ENCODE measurements around the gene CADM1. TPM values are rescaled to one million over a fixed set of nuclear protein-coding genes. Genes with fewer than 3 reads are reported as not detected.
A peak's percentile ranks its signal among the peaks of the same experiment; 100 is the strongest.

Gene CADM1
- total RNA-seq, 1 experiment from 2014 or later, result 534 TPM

DNA sequence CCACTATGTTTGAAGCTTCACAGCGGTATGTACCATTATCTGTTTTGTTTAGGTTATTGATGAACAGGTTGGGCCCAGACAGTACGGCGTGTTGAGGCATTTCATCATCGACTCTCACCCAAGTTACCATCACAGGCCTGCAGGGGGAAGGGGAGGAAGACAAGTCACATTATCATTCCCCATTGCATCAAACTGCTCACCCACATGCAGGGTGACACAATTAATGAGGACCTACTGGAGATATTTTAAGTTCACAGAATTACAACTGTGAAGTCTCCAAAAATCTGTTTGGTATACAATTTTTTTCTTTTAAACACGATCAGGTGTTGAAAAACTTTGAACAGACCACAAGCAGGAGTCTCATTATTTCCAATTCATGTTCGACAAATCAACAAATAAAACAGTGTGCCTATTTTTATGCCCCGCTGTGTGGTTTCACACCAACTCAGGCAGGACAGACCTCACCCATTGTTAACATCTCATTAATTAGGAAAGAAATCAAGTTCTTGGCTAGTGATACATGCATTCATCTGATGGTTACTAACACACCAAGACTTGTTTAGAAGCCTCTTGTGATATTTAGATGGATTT, 289.5 kb downstream of the CADM1 start:
- Histone ChIP-seq H3K4me3 (ENCODE audit: low read depth, low read length) (no peak overlapping the region), H3K36me3 (ENCODE audit: control insufficient read depth, insufficient read depth, low read length) (no peaks in the 10 kb centered on the region; the same call in 1 of the 2 replicates), H3K9me3 (no peaks in the 10 kb centered on the region), H3K4me1 (no peaks in the 10 kb centered on the region), H3K27me3 (replicated peaks; ENCODE audit: control insufficient read depth, insufficient read depth, low read length) (no peaks in the 10 kb centered on the region)
- Mint-ChIP-seq H3K27me3 (ENCODE audit: insufficient read depth, unreplicated experiment) (no peaks in the 10 kb centered on the region), H3K9me3 (ENCODE audit: unreplicated experiment) (no peaks in the 10 kb centered on the region), H3K4me1 (ENCODE audit: low read depth, unreplicated experiment) (no peaks in the 10 kb centered on the region), H3K4me3 (ENCODE audit: unreplicated experiment) (no peak overlapping the region), H3K36me3 (ENCODE audit: insufficient read depth, unreplicated experiment) (peaks cover 80% of the 10 kb centered on the region), H3K27ac (ENCODE audit: unreplicated experiment) (no peak overlapping the region)
- intact Hi-C loops (cut with micrococcal nuclease; ENCODE audit: unreplicated experiment), result loop anchor here (2.0 to 5.0 kb wide), 2 partner anchors 34 to 108 kb away; no protein-coding TSS in a partner anchor
- no TSS peak for BruUV-seq (replicated peaks)
- CTCF ChIA-PET, result no interaction called here
- no peak for DNase-seq
- TF ChIP-seq, protein P1, sequence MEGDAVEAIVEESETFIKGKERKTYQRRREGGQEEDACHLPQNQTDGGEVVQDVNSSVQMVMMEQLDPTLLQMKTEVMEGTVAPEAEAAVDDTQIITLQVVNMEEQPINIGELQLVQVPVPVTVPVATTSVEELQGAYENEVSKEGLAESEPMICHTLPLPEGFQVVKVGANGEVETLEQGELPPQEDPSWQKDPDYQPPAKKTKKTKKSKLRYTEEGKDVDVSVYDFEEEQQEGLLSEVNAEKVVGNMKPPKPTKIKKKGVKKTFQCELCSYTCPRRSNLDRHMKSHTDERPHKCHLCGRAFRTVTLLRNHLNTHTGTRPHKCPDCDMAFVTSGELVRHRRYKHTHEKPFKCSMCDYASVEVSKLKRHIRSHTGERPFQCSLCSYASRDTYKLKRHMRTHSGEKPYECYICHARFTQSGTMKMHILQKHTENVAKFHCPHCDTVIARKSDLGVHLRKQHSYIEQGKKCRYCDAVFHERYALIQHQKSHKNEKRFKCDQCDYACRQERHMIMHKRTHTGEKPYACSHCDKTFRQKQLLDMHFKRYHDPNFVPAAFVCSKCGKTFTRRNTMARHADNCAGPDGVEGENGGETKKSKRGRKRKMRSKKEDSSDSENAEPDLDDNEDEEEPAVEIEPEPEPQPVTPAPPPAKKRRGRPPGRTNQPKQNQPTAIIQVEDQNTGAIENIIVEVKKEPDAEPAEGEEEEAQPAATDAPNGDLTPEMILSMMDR (IDR thresholded peaks at IDR 0.05; ENCODE audit: insufficient read depth in 1 of 2, low read depth in 1 of 2, low read length in 1 of 2, severe bottlenecking in 1 of 2, unreplicated experiment in 1 of 2), result no peak
- POLR2A ChIA-PET, result no interaction called here

DNA sequence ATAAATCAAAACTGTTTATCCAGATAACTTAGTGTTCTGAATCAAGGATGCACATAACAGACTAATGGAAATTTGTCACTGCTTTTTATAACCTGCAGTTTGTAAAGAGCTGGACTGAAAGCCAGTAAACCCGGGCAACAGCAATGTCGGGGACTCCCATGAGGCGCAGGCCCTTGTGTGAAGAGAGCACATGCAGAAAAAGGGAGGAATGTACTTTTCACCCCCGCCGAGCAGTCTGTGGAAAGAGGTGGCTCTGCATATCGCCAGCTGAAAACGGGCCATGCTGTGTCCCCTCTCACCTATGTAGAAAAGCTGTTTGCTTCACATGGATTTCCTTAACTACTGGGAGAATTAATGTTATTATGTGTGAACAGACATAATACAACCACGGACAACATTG, 291.2 kb downstream of the CADM1 start:
- no TSS peak for BruUV-seq (replicated peaks)
- POLR2A ChIA-PET, result no interaction called here
- H3K4me3 ChIP-seq (ENCODE audit: low read depth, low read length), result no peak overlapping the region
- Mint-ChIP-seq H3K27me3 (ENCODE audit: insufficient read depth, unreplicated experiment) (no peaks in the 10 kb centered on the region), H3K9me3 (ENCODE audit: unreplicated experiment) (no peaks in the 10 kb centered on the region), H3K4me1 (ENCODE audit: low read depth, unreplicated experiment) (peaks cover 1% of the 10 kb centered on the region), H3K27ac (ENCODE audit: unreplicated experiment) (no peak overlapping the region), H3K36me3 (ENCODE audit: insufficient read depth, unreplicated experiment) (peaks cover 83% of the 10 kb centered on the region), H3K4me3 (ENCODE audit: unreplicated experiment) (no peak overlapping the region)
- no peaks in the 10 kb centered on the region for H3K4me1 ChIP-seq
- intact Hi-C loops (cut with micrococcal nuclease; ENCODE audit: unreplicated experiment), result no loop called here
- DNase-seq, result no peak
- CTCF ChIA-PET, result no interaction called here
- no peaks in the 10 kb centered on the region; the same call in 1 of the 2 replicates for H3K36me3 ChIP-seq (ENCODE audit: control insufficient read depth, insufficient read depth, low read length)
- TF ChIP-seq, protein P1 (IDR thresholded peaks at IDR 0.05; ENCODE audit: insufficient read depth in 1 of 2, low read depth in 1 of 2, low read length in 1 of 2, severe bottlenecking in 1 of 2, unreplicated experiment in 1 of 2), result no peak
- H3K9me3 ChIP-seq, result no peaks in the 10 kb centered on the region
- H3K27me3 ChIP-seq (replicated peaks; ENCODE audit: control insufficient read depth, insufficient read depth, low read length), result no peaks in the 10 kb centered on the region

DNA sequence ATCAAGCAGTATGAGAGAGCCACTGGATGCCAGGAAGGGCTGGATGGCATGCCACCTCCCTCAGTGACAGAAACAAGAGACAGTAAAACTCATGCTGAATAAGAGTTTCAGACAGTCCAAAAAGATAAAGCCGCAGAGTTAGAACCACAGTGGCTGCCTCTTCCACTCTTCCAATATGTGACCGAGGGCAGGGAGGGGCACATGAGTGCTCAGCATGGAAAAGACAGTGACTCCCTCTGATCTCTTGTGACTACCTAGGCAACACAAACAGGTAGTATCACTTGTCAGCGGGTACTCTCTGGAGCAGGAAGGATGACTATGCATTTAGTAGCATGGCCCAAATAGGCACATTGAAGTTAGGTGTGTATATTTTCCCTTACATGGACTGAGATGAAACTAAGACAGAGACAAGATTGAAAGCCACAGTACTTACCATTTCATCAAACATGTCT, 295.4 kb downstream of the CADM1 start:
- Histone ChIP-seq H3K27me3 (replicated peaks; ENCODE audit: control insufficient read depth, insufficient read depth, low read length) (no peaks in the 10 kb centered on the region), H3K4me1 (0 out of 2 replicates have a peak, but pooled peaks cover 4% of the 10 kb centered on the region), H3K9me3 (no peaks in the 10 kb centered on the region), H3K4me3 (ENCODE audit: low read depth, low read length) (no peak overlapping the region), H3K36me3 (ENCODE audit: control insufficient read depth, insufficient read depth, low read length) (no peaks in the 10 kb centered on the region; the same call in 1 of the 2 replicates)
- BruUV-seq (replicated peaks), result no TSS peak
- TF ChIP-seq, protein P1 (IDR thresholded peaks at IDR 0.05; ENCODE audit: insufficient read depth in 1 of 2, low read depth in 1 of 2, low read length in 1 of 2, severe bottlenecking in 1 of 2, unreplicated experiment in 1 of 2), result no peak
- DNase-seq, result no peak
- Mint-ChIP-seq H3K27me3 (ENCODE audit: insufficient read depth, unreplicated experiment) (no peaks in the 10 kb centered on the region), H3K4me1 (ENCODE audit: low read depth, unreplicated experiment) (peaks cover 12% of the 10 kb centered on the region), H3K4me3 (ENCODE audit: unreplicated experiment) (no peak overlapping the region), H3K9me3 (ENCODE audit: unreplicated experiment) (no peaks in the 10 kb centered on the region), H3K27ac (ENCODE audit: unreplicated experiment) (peak overlapping the region; percentile 23), H3K36me3 (ENCODE audit: insufficient read depth, unreplicated experiment) (peaks cover 73% of the 10 kb centered on the region)
- intact Hi-C loops (cut with micrococcal nuclease; ENCODE audit: unreplicated experiment), result no loop called here
- ChIA-PET CTCF (no interaction called here), POLR2A (no interaction called here)

Data from Caco-2 (cell line).